HG03558 (cell line): ENCODE data around the gene NDUFS5.
A peak's percentile ranks its signal among the peaks of the same experiment; 100 is the strongest.
"Not testable (repeated sequence)": the region's sequence is repeated elsewhere in the genome, so short reads cannot be mapped to it uniquely, and the experiment has no call there.

Source experiments
- ATAC-seq: cut with Tn5 transposase; IDR thresholded peaks from one replicate; pipeline ENCODE4 v1.9.1; 2021; ENCODE audit warnings: moderate number of reproducible peaks; ENCODE audit not compliant: unreplicated experiment; ENCODE audit errors: extremely low read depth

The NDUFS5 gene

DNA sequence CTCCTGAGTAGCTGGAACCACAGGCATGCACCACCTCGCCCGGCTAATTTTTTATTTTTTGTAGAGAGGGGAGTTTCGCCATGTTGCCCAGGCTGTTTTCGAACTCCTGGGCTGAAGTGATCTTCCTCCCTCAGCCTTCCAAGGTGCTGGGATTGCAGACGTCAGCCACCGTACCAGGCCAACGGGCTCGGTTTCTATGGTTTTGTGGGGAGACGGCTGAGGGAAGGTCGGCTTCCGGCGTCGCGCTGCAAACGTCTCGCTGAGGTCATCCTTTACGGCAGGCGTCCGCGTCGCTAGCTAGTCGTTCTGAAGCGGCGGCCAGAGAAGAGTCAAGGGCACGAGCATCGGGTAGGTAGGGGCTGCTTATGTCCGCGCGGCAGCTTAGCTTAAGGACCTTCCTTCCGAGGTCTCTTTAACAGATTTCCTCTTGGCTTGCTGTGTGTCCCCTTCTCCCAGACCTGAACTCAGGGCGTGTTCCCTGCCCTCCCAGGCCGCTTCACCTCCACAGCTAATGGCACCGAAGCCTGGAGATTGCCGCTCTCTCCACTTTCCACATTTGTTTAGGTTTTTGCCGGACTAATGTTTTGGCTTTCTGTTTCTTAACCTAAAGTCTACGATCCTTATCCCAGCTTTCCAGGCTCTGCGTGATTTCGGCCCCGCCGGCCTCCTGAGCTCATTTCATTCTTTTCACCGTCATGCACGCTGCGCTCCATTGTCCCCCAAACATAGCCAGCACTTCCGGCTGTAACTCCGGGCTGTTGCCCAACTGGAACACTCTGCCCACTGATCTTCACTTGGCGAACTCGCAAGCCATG is at the start of gene NDUFS5:
Gene NDUFS5 (plus strand): TSS at position 300 of the 815 bp plus-strand sequence. CDS start 2,375 bp downstream, outside the sequence.
- no peak for ATAC-seq

DNA sequence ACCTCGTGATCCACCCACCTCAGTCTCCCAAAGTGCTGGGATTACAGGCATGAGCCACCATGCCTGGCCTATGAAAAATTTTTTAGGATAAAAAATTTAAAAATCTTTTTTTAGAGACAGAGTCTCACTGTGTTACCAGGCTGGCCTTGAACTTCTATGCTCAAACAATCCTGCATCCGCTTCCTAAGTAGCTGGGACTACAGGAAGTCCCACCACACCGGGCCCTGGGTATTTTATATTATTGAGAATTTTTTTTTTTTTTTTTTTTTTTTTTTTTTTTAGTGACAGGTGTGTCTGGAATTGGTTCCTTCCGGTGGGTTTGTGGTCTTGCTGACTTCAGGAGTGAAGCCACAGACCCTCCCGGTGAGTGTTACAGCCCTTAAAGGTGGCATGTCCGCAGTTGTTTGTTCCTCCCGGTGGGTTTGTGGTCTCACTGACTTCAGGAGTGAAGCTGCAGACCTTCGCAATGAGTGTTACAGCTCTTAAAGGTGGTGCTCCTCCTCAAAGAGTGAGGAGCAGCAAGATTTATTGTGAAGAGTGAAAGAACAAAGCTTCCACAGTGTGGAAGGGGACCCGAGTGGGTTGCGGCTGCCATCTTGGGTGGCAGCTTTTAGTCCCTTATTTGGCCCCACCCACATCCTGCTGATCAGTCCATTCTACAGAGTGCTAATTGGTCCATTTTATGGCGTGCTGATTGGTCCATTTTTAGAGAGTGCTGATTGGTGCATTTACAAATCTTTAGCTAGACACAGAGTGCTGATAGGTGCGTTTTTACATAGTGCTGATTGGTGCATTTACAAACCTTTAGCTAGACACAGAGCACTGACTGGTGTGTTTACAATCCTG is 48.5 kb upstream of the NDUFS5 start:
- not testable (repeated sequence) for ATAC-seq

DNA sequence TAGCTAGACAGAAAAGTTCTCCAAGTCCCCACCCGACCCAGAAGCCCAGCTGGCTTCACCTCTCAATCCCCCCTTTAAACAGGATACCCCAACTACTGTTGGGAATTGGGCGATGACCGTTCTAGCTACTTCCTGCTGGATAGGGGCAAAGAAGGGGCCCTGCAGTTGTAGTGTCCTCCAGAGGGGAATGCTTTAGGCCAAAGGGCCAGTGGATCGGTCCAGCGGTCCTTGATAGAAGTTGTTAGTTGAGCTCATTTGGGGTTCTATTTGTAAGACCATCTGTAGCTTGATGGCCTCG is 48.0 kb upstream of the NDUFS5 start:
- not testable (repeated sequence) for ATAC-seq

DNA sequence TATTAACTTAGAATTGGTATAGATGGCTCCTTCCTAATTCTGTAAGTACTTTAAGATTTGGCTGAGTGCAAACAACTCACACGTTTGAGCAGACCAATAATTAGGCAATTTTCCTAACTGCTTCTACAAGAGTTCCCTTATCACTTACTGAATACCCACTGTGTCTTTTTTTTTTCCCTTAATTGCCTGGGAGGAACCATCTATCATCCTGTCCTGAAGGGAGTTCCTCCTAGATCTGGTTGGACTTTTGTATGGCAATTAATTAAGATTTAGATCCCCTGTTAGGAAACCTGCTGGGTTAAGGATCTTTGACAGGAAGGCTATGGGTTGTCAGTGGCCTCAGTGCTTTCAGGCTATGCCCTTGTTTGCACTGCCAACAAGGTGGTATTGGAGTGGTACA is 46.8 kb upstream of the NDUFS5 start:
- ATAC-seq = not testable (repeated sequence)

DNA sequence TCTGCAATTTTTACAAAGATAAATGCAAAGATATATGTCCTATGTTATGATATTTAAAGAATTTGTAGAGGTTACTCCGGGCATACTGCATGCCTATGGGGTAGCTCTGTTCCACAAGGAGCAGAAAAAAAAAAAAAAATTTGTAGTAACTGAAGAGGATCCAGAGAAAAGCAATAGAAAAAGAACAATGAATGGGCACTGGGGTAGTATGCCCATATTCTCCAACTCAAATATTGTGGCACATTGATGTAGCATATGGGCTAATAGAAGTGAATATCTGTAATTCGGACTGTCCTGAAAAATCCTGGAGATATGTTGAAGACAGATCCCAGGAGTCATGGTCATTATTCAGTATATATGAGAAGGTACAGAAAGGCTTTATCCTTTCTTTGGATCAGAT is 36.2 kb upstream of the NDUFS5 start:
- no peak for ATAC-seq

DNA sequence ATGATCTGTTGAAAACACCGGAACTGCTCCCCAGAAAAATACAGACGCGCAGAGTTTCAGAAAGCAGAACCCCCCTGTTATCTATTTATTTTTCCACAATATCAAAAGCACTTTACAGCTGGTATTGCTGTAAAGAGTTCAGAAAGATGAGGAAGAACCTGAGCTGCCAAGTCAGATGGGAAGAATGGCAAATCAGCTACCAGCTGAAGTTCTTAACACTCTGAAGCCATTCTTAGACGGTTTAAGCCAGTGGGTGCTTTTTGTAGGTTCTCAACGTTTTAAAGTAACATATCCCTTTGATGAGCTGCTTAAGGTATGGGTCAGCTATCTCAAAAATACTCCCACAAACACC is 35.8 kb upstream of the NDUFS5 start:
- no peak for ATAC-seq

DNA sequence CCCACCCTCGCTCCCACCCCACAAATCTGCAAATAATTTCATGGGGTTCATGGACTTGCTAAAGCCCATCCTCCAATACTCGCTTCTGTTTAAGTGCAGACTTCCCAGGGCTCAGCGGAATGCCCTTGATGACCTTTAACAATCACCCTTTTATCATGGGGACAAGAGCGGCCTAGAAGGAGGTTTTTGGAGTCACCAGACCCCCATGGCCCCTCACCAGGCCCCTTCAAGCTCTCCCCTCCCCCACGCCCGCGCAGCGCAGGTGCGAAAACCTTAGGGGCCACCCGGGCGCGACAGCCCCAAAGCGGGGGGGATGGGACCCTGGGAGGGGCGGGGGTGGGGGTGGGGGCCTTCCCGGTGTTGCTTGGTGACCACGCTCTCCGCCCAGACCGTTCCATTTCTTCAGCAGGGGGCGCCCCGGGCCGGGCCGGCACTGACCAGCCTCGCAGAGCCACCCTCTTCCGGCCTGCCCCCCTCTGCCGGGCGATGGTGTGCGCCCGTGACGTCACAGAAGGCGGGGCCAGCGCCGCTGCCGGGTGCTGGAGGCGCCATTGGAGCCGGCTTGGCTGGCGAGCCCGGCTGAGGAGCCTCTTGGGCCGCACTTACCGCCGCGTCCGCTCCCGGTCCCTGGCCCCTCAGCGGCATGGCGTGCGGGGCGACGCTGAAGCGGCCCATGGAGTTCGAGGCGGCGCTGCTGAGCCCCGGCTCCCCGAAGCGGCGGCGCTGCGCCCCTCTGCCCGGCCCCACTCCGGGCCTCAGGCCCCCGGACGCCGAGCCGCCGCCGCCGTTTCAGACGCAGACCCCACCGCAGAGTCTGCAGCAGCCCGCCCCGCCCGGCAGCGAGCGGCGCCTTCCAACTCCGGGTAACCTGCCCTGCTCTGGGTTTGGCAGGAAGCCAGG is 35.2 kb upstream of the NDUFS5 start, which contains the start of gene AKIRIN1:
Gene AKIRIN1 (plus strand): TSS at position 539 of the 900 bp plus-strand sequence. CDS start 105 bp downstream, at position 644.
- ATAC-seq = peak; percentile 71

DNA sequence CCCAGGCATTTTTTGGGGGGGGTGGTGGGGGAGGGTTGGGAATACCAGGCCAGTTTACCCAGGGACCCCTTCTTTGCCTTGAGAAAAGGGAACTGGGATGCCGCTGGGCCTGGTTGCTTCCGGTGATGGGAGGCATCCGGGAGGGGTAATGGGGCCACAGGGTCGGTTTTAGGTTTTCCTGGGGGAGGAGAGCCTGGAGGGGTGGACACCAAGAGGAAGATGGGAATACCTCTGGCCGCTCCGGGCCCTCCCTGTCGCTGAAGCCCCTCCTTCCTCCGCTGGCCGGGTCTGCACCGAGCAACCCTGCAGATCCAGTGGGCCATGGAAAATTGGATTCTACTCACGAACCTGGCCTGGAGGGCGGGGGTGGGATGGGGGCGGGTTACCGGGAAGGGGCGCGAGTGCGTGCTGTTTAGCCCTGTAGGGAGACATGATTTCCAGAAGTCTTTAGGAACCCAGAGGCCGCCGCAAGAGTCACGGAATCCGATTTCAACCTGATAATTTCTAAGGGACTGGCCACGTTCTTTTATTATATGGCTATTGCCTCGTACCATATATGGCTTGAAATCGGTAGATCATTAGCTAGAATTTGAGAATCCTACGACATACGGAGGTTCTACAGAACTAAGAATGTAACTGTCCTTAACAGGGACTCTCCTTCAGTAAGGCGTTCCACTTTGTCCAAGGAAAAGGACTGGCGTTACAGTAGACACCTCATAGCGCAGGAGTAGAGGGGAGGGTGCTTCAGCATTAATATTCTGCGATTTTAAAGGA is 34.3 kb upstream of the NDUFS5 start:
- ATAC-seq = no peak

DNA sequence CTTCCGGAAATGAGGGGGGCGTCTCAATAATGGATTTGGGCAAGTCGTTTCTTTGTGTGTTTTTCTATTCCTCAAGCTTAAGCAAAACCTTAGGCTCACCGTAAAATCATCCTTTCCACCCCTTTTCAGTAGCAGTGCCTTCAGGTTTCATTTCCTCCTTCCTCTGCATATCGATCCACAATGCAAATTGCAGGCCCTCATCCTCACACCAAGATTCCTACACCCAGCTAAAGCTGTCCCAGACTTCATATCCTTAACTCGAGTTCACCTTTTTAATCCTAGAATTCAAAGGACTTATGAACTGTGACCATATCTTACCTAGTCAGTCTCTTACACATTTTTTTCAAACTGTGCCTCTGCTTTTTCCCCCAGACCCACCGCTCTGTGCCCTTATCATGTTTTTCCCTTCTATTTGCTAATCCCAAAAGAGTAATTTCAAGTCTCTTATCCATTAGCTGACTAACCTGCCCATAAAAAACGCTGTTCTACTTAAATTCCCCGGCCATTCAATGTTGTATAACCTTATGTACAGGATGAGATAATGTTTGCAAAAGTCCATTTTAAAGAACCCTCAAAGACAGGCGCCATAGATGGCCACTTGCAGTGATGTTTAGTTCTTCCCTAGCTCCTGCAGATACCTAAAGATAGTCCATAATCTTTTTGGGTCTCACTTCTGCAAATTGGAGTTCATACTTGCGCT is 33.6 kb upstream of the NDUFS5 start:
- no peak for ATAC-seq

DNA sequence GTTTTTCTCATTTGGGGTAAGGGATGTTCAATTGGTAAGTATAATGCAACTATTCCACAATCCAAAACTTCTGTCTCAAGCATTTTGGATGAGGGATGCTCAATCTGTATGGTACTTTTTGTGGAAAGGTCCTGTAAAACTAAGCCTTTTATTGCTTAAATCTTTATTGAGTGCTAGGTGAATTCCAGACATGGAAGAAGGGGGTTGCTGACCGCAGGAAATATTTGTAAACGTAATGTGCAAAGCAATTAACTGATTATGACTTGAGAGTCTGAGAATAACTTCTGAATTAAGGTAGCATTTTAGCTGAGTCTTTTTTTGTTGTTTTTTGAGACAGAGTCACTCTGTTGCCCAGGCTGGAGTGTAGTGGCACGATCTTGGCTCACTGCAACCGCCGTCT is 32.0 kb upstream of the NDUFS5 start:
- ATAC-seq = no peak

DNA sequence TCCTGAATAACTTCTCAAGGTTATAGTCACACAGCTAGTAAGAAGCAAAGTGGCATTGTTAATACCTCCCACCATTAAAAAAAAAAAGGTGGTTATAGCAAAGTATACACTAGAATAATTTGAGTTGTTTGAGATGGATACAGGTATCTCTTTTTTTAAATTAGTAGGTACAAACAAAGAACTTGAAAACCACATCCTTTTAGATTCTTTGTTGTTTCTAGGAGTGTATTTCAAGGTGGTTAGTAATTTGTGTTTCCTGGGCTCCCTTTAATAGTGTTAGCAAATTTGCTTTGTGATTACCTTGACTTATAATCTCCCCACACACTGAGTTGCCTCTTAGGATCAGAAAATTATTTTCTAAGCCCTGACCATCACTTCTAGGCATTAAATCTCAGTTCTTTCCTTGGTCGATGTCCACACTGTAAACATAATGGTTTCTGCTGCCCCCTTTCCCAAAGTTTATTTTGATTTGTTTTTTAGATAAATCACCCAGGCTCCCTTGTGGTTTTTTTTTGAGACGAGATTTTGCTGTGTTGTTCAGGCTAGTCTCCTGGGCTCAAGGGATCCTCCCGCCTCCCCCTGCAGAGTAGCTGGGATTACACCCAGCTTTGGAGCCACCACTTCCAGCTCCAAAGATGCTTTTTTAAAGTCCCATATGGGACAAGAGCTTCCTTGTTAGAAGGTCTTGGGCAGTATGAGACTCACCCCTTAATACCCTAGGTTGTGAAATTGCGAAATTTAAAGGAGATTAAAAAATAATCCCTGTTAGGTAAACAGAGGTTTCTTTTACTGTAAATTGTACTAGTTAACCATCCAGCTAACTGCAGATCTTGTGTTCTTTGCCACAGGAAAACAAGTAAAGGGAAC is 28.9 kb upstream of the NDUFS5 start:
- ATAC-seq = no peak

DNA sequence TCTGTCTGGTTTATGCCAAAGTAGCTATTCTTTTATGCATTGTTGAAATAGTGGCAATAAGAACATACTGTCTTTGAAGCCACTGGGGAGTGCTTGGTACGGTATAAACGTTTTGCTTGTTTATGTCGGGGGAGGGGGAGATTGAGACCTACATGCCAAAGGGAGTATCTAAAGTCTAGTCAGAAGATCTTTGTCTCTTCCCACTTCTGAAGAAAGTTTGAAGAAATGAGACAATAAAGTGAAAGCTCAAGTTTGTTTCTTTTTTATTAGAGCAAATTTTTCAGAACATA is 28.3 kb upstream of the NDUFS5 start:
- no peak for ATAC-seq

DNA sequence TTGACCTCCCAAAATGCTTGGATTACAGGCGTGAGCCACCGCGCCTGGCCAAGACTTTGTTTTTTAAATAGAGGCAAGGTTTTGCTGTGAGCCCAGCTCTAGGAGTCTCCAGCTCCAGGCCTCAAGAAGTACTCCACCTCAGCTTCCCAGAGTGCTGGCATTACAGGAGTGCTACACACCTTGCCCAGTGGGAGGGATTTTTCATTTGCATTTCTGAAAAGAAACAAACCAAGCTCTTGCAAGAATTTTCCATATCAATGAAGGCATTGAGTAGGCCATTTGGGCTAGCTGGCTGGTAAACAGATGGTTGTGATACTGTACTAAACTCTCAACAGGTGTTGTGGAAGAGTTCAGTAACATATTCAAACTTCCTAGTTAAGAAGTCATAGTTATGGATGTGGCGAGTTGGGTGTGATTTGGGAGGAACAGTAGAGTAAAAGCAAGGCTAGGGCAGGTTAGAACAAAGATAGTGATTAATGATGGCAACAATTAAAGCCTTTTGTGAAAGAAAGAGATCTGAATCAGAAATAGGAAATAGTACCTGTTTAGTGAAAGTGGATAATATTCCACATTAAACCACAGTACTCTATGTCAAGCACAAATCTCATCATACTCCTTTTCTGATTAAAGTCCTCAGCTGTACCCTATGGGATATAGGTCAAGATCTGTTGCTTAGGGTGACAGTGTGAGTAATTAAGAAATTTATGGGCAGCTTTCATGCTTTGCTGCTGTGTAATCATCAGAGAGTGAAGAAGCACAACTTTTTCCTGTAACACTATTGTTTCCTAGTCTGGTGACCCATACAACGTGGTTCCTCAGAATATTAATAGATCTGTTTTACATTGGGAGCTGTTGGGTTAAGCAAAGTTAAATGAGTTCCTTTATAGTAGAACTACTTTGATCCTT is 24.4 kb upstream of the NDUFS5 start:
- ATAC-seq = no peak

DNA sequence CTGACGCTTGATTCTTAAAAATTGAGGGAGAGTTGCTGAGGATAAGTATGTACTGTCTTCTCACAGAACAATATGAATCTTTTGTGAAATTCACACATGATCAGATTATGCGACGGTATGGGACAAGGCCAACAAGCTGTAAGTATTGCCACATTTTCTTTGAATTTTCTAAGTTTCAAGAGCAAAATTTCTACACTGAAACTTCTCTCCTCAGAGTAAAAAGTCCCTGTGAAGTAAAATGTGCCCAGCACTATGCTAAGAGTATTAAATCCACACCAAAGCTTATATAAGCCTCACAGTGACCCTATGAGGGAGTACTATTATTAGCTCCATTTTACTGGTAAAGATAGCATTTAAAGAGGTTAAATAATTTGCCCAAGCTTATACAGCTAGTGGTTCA is 22.9 kb upstream of the NDUFS5 start:
- ATAC-seq = no peak

DNA sequence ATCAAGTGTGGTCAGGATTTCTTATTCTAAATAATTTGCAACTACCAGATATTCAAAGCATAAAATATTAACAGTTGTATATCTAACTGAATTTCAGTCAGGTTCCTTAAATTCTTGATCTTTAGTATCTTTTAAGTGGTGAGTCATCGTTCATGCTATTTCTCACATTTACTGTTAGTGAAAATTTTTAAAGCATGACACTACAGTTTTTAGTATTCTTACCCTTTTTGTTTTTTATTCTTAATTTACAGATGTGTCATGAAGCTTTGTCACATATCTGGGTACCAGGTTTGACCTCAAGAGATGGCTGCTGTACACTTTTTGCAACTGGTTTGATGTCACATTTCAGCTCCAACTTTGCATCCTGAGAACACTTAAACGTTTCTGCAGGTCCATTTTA is 22.4 kb upstream of the NDUFS5 start:
- ATAC-seq = no peak

DNA sequence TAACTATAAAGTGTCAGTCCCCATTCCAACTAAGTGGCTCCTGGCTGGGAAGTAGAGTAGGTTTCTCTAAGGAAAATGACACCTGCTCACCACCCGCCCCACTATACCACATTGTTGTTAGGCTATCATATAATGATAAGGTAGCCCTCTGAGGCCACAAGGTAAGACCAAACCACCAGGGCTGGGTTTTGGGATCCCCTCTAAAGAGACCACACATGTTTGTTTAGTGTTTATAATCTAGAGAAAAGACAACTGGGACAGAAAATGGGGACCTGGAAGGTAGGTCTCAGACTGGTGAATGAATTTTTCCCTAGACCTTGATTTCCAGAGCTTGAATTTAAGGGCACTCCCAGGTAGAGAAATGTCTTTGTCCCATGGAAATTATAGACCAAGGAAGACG is 19.9 kb upstream of the NDUFS5 start:
- ATAC-seq = no peak
